Liver (tissue), 3 donors: ENCODE data around the gene PPP2CA.
A peak's percentile ranks its signal among the peaks of the same experiment; 100 is the strongest.

Source experiments
- ATF3 ChIP-seq: IDR thresholded peaks from 2 replicates; pipeline ENCODE4 v1.6.1; 2016; ENCODE audit warnings: antibody characterized with exemption
- CTCF ChIP-seq: fragments of 150-350 bp; IDR thresholded peaks from 2 replicates; pipeline ENCODE4 v1.5.1; 2017; ENCODE audit warnings: improper control_type of control experiment, low read depth, low read length; ENCODE audit not compliant: missing input control
- GABPA ChIP-seq, 2 donors: IDR thresholded peaks in 1 of 2; conservative IDR thresholded peaks in 1 of 2; 2 replicates each; pipeline ENCODE4 v1.6.1; 2016; ENCODE audit warnings: antibody characterized with exemption in 2 of 2, mild to moderate bottlenecking in 1 of 2, moderate library complexity in 1 of 2
- JUND ChIP-seq, 2 donors: IDR thresholded peaks; 2 replicates each; pipeline ENCODE4 v1.6.1; 2016; ENCODE audit warnings: antibody characterized with exemption in 2 of 2
- MAX ChIP-seq: IDR thresholded peaks from 2 replicates; pipeline ENCODE4 v1.6.1; 2016; ENCODE audit warnings: antibody characterized with exemption
- RAD21 ChIP-seq, 2 donors: IDR thresholded peaks; 2 replicates each; pipeline ENCODE4 v1.6.1; 2016; ENCODE audit warnings: antibody characterized with exemption in 2 of 2, mild to moderate bottlenecking in 2 of 2
- REST ChIP-seq: IDR thresholded peaks from 2 replicates; pipeline ENCODE4 v1.6.1; 2016; ENCODE audit warnings: antibody characterized with exemption, mild to moderate bottlenecking
- RXRA ChIP-seq, 2 donors: IDR thresholded peaks; 2 replicates each; pipeline ENCODE4 v1.6.1; 2017 to 2018; ENCODE audit warnings: antibody characterized with exemption in 2 of 2, mild to moderate bottlenecking in 1 of 2
- SP1 ChIP-seq: IDR thresholded peaks from 2 replicates; pipeline ENCODE4 v1.6.1; 2018; ENCODE audit warnings: antibody characterized with exemption, mild to moderate bottlenecking
- TAF1 ChIP-seq: conservative IDR thresholded peaks from 2 replicates; pipeline ENCODE4 v1.6.1; 2016; ENCODE audit warnings: antibody characterized with exemption, mild to moderate bottlenecking
- YY1 ChIP-seq: IDR thresholded peaks from 2 replicates; pipeline ENCODE4 v1.6.1; 2016; ENCODE audit warnings: antibody characterized with exemption, mild to moderate bottlenecking
- ZBTB33 ChIP-seq: IDR thresholded peaks from 2 replicates; pipeline ENCODE4 v1.6.1; 2016; ENCODE audit warnings: antibody characterized with exemption
- donor health status: healthy.
- donor health status: healthy.

- TF ChIP-seq TAF1 (no peak), REST (peak; percentile 73), CTCF (no peak), SP1 (peak; percentile 77), RXRA (IDR thresholded peaks at IDR 0.05) (peak; percentile 37 to 64), YY1 (peak; percentile 96), ATF3 (no peak), GABPA (IDR thresholded peaks at IDR 0.05 in 1 of 2, conservative IDR thresholded peaks at IDR 0.05 in 1 of 2) (peak in 1 of 2 donors; percentile 50), JUND (IDR thresholded peaks at IDR 0.05) (peak in 1 of 2 donors; percentile 31), RAD21 (IDR thresholded peaks at IDR 0.05) (no peak), MAX (peak; percentile 60), ZBTB33 (peak; percentile 53)
Measured at GRCh38 chr5:134225780-134226440, at the start of gene PPP2CA.
